ENCODE measurements around the gene IBA57.

Gene IBA57

DNA sequence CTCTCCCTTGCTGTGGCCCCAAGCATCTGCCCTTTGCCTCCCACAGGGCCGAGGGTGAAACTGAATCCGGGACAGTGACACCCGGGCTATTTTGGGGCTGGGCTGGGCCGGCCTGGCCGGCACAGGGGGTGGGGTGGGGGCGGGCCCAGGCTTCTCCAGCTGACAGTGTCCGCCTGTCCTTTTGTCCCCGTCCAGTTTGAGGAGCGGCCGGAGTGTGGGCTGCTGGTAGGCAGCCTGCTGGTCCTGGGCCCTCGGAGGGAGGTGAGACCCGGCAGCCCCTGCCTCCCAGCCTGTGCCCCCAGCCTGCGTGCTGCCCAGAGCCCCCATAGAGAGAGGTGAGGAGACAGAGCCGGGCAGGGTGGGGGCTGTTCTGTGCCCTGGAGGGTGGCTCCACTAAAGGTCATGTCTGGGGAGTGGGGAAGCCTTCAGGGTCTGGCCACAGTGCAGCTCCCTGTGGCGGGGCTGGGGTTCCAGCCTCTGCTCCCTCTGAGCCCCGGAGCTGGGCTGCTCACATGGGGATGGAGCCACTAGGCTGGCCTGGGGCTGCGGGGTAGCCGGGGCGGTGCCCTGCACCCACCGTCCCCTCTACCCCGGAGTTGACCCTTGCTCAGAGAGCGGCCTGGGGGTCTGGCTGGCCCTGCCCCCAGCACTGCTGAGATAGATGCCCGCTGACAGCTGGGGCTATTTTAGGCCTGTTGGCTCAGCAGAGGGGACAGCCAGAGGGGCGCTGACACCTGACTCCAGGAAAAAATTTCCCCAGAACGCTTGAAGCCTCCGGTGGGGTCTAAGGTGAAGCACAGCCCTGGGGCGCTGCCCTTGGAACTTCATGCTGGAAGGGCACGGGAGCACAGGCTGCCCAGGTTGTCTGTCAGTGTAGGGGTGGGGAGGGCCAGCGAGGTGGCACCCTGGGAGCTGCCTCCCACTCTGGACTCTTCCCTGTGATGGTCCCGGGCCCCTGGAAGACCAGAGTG, 42.5 kb downstream of the IBA57 start, which contains the start of gene OBSCN:
OBSCN (plus strand) TSS at position 194 of the 971 bp plus-strand sequence. CDS start 3,740 bp downstream, outside the sequence.
- H3K4me2 ChIP-seq (ENCODE audit: low read length), result no peak within 1 kb of the TSS
- no peaks in the 10 kb centered on the region for H3K36me3 ChIP-seq (ENCODE audit: control insufficient read depth in 1 of 2, insufficient read depth in 2 of 2, low read length in 2 of 2)
- peaks cover 1% of the 10 kb centered on the region for H3K79me1 ChIP-seq (ENCODE audit: low read length)
- WGBS (ENCODE audit: extremely low coverage, insufficient coverage, insufficient read length), result no CpG with 5 or more reads among the region's 30 CpGs
- peaks cover 3 to 5% of the 10 kb centered on the region in 2 experiments for H3K4me1 ChIP-seq (ENCODE audit: control insufficient read depth in 1 of 2, insufficient read depth in 2 of 2, low read length in 2 of 2)
- H3K27ac ChIP-seq (ENCODE audit: low read depth, low read length), result no peak within 1 kb of the TSS
- no peak within 1 kb of the TSS for H2AFZ ChIP-seq (ENCODE audit: insufficient read depth, low read length, poor library complexity)
- no peak within 1 kb of the TSS for H4K8ac ChIP-seq (ENCODE audit: low read depth, low read length)
- peaks cover 13% of the 10 kb centered on the region for H3K9me3 ChIP-seq (ENCODE audit: insufficient read depth, low read depth, low read length)
- H3K14ac ChIP-seq (ENCODE audit: low read length), result no peak within 1 kb of the TSS
- no peak within 1 kb of the TSS for H4K12ac ChIP-seq (ENCODE audit: low read depth, low read length)
- H3K23ac ChIP-seq (ENCODE audit: low read length), result no peak within 1 kb of the TSS
- no peak within 1 kb of the TSS for H3K4ac ChIP-seq (ENCODE audit: low read depth, low read length)
- no peak within 1 kb of the TSS for H2BK12ac ChIP-seq (ENCODE audit: low read length)
- H4K91ac ChIP-seq (ENCODE audit: low read depth, low read length), result no peak within 1 kb of the TSS
- no peak within 1 kb of the TSS for H2BK5ac ChIP-seq (ENCODE audit: low read depth, low read length, poor library complexity)
- peaks cover 10% of the 10 kb centered on the region for H3K27me3 ChIP-seq (ENCODE audit: insufficient read depth, low read length)
- no peaks in the 10 kb centered on the region for H3K79me2 ChIP-seq (ENCODE audit: control insufficient read depth, insufficient read depth, low read length, poor library complexity)
- H2AK5ac ChIP-seq (ENCODE audit: low read length), result no peak within 1 kb of the TSS
- H3K9ac ChIP-seq (ENCODE audit: low read length), result no peak within 1 kb of the TSS
- no peak within 1 kb of the TSS for H3K18ac ChIP-seq (ENCODE audit: low read length)
- no peak for DNase-seq
- peak within 1 kb of the TSS; percentile 1 for H3K4me3 ChIP-seq (ENCODE audit: low read depth, low read length)
- H2BK120ac ChIP-seq (ENCODE audit: insufficient read depth, low read length, poor library complexity), result no peak within 1 kb of the TSS

DNA sequence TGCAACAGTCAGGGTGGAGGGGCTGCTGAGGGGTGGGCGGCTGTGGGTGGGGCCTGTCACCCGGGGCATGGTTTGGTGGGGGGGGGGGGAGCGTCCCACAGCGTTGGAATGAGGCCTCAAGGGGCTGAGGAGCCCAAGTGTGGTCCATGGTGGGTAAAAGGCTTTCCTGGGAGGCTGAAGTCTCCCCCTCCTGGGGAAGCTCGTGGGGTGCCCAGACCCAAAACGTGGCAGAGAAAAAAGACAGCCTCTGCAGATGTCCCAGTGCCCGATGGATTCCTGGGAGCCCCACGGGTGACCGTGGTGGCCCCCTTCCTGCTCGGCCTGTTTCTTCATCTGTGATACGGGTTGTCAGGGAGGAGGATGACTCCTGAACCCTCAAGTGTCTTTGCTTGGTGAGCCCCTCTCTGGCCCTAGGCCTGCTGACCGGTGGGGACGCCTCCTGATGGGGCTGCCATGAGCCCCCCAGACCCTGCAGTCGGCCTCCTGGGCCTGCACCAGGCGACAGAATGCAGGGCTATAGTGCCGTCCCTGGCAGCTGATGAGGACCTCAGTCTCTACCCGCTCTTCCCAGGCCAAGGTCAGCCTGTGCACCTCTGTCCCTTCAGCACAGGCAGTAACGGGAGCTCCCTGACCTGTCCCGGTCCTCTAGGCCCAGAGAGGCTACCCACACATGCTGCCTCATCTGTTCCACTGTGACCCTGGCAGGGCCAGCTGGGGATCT, 43.4 kb downstream of the IBA57 start:
- H3K4me2 ChIP-seq (ENCODE audit: low read length), result no peak overlapping the region
- H3K27me3 ChIP-seq (ENCODE audit: insufficient read depth, low read length), result peaks cover 10% of the 10 kb centered on the region
- peaks cover 12% of the 10 kb centered on the region for H3K9me3 ChIP-seq (ENCODE audit: insufficient read depth, low read depth, low read length)
- H3K18ac ChIP-seq (ENCODE audit: low read length), result no peak overlapping the region
- H3K36me3 ChIP-seq (ENCODE audit: control insufficient read depth in 1 of 2, insufficient read depth in 2 of 2, low read length in 2 of 2), result no peaks in the 10 kb centered on the region
- H3K4me3 ChIP-seq (ENCODE audit: low read depth, low read length), result no peak overlapping the region
- DNase-seq, result no peak
- no peak overlapping the region for H3K14ac ChIP-seq (ENCODE audit: low read length)
- no peaks in the 10 kb centered on the region for H3K79me2 ChIP-seq (ENCODE audit: control insufficient read depth, insufficient read depth, low read length, poor library complexity)
- H3K4me1 ChIP-seq (ENCODE audit: control insufficient read depth in 1 of 2, insufficient read depth in 2 of 2, low read length in 2 of 2), result peaks cover 4 to 7% of the 10 kb centered on the region in 2 experiments
- H2AK5ac ChIP-seq (ENCODE audit: low read length), result no peak overlapping the region
- H2BK5ac ChIP-seq (ENCODE audit: low read depth, low read length, poor library complexity), result no peak overlapping the region
- H2BK12ac ChIP-seq (ENCODE audit: low read length), result no peak overlapping the region
- no peak overlapping the region for H3K4ac ChIP-seq (ENCODE audit: low read depth, low read length)
- no peak overlapping the region for H4K91ac ChIP-seq (ENCODE audit: low read depth, low read length)
- no peak overlapping the region for H4K12ac ChIP-seq (ENCODE audit: low read depth, low read length)
- H3K27ac ChIP-seq (ENCODE audit: low read depth, low read length), result no peak overlapping the region
- no CpG with 5 or more reads among the region's 19 CpGs for WGBS (ENCODE audit: extremely low coverage, insufficient coverage, insufficient read length)
- H2BK120ac ChIP-seq (ENCODE audit: insufficient read depth, low read length, poor library complexity), result no peak overlapping the region
- H3K79me1 ChIP-seq (ENCODE audit: low read length), result peaks cover 5% of the 10 kb centered on the region
- H2AFZ ChIP-seq (ENCODE audit: insufficient read depth, low read length, poor library complexity), result no peak overlapping the region
- H3K9ac ChIP-seq (ENCODE audit: low read length), result no peak overlapping the region
- no peak overlapping the region for H3K23ac ChIP-seq (ENCODE audit: low read length)
- H4K8ac ChIP-seq (ENCODE audit: low read depth, low read length), result no peak overlapping the region

DNA sequence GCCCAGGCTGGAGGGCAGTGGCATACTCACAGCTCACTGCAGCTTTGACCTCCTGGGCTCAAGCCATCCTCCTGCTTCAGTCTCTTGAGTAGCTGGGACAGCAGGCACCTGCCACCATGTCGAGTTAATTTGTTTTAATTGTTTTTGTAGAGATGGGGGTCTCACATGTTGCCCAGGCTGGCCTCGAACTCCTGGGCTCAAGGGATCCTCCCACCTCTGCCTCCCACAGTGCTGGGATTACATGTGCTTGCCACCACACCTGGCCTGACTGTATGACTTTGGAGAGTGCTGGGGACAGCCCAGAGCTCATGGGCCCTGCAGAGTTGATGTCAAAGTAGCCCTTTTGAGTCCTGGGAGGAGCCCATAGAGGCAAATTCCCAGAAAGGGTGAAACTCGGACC, 44.1 kb downstream of the IBA57 start:
- H3K79me1 ChIP-seq (ENCODE audit: low read length), result peaks cover 6% of the 10 kb centered on the region
- no peak overlapping the region for H4K8ac ChIP-seq (ENCODE audit: low read depth, low read length)
- peaks cover 12% of the 10 kb centered on the region for H3K9me3 ChIP-seq (ENCODE audit: insufficient read depth, low read depth, low read length)
- no peak overlapping the region for H3K23ac ChIP-seq (ENCODE audit: low read length)
- H3K9ac ChIP-seq (ENCODE audit: low read length), result no peak overlapping the region
- no peak overlapping the region for H2AK5ac ChIP-seq (ENCODE audit: low read length)
- no peak overlapping the region for H4K12ac ChIP-seq (ENCODE audit: low read depth, low read length)
- no peaks in the 10 kb centered on the region for H3K79me2 ChIP-seq (ENCODE audit: control insufficient read depth, insufficient read depth, low read length, poor library complexity)
- DNase-seq, result no peak
- no peak overlapping the region for H3K4ac ChIP-seq (ENCODE audit: low read depth, low read length)
- no CpG with 5 or more reads among the region's 3 CpGs for WGBS (ENCODE audit: extremely low coverage, insufficient coverage, insufficient read length)
- no peak overlapping the region for H3K27ac ChIP-seq (ENCODE audit: low read depth, low read length)
- no peak overlapping the region for H2BK5ac ChIP-seq (ENCODE audit: low read depth, low read length, poor library complexity)
- H3K4me3 ChIP-seq (ENCODE audit: low read depth, low read length), result no peak overlapping the region
- no peak overlapping the region for H3K18ac ChIP-seq (ENCODE audit: low read length)
- peaks cover 6 to 12% of the 10 kb centered on the region in 2 experiments for H3K4me1 ChIP-seq (ENCODE audit: control insufficient read depth in 1 of 2, insufficient read depth in 2 of 2, low read length in 2 of 2)
- no peak overlapping the region for H4K91ac ChIP-seq (ENCODE audit: low read depth, low read length)
- H3K36me3 ChIP-seq (ENCODE audit: control insufficient read depth in 1 of 2, insufficient read depth in 2 of 2, low read length in 2 of 2), result no peaks in the 10 kb centered on the region
- no peak overlapping the region for H2AFZ ChIP-seq (ENCODE audit: insufficient read depth, low read length, poor library complexity)
- H2BK120ac ChIP-seq (ENCODE audit: insufficient read depth, low read length, poor library complexity), result no peak overlapping the region
- no peak overlapping the region for H3K4me2 ChIP-seq (ENCODE audit: low read length)
- H3K27me3 ChIP-seq (ENCODE audit: insufficient read depth, low read length), result peaks cover 10% of the 10 kb centered on the region
- H3K14ac ChIP-seq (ENCODE audit: low read length), result no peak overlapping the region
- no peak overlapping the region for H2BK12ac ChIP-seq (ENCODE audit: low read length)

DNA sequence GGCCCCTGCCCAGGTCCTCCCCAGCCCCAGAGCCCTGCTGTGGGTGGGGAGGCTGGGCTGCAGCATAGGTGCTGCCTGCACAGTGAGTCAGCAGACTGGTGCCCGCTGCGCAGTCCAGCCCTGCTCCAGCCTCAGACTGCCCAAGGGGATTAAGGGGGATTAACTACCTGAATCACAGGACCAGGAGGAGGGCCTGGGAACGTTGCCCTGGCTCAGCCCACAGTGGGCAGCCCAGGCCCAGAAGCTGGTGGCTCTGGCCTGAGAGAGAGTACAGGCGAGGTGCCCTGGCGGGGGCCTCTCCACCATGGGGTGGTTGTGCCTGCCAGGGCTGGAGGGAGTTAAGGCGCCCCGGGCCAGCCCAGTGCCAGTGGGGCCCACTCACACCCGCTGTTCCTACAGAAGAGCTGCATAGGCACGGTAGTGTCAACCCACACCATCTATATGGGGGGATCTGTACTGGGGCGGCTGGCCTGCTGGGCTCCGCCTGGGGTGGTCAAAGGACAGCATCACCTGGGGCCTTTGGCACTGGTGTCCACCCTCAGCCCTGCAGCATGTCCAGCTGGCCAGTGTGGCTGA, 44.6 kb downstream of the IBA57 start:
- WGBS (ENCODE audit: extremely low coverage, insufficient coverage, insufficient read length), result no CpG with 5 or more reads among the region's 11 CpGs
- H3K27me3 ChIP-seq (ENCODE audit: insufficient read depth, low read length), result peaks cover 10% of the 10 kb centered on the region
- H3K14ac ChIP-seq (ENCODE audit: low read length), result no peak overlapping the region
- H3K4me3 ChIP-seq (ENCODE audit: low read depth, low read length), result no peak overlapping the region
- H3K4me1 ChIP-seq (ENCODE audit: control insufficient read depth in 1 of 2, insufficient read depth in 2 of 2, low read length in 2 of 2), result peaks cover 6 to 12% of the 10 kb centered on the region in 2 experiments
- H4K8ac ChIP-seq (ENCODE audit: low read depth, low read length), result no peak overlapping the region
- no peak overlapping the region for H4K12ac ChIP-seq (ENCODE audit: low read depth, low read length)
- peaks cover 12% of the 10 kb centered on the region for H3K9me3 ChIP-seq (ENCODE audit: insufficient read depth, low read depth, low read length)
- no peak overlapping the region for H3K4me2 ChIP-seq (ENCODE audit: low read length)
- DNase-seq, result peak in 1 of 2 donors; percentile 14
- no peak overlapping the region for H3K4ac ChIP-seq (ENCODE audit: low read depth, low read length)
- no peak overlapping the region for H3K23ac ChIP-seq (ENCODE audit: low read length)
- H4K91ac ChIP-seq (ENCODE audit: low read depth, low read length), result no peak overlapping the region
- no peak overlapping the region for H3K9ac ChIP-seq (ENCODE audit: low read length)
- no peaks in the 10 kb centered on the region for H3K79me2 ChIP-seq (ENCODE audit: control insufficient read depth, insufficient read depth, low read length, poor library complexity)
- H2AFZ ChIP-seq (ENCODE audit: insufficient read depth, low read length, poor library complexity), result no peak overlapping the region
- H3K79me1 ChIP-seq (ENCODE audit: low read length), result peaks cover 6% of the 10 kb centered on the region
- no peak overlapping the region for H2AK5ac ChIP-seq (ENCODE audit: low read length)
- H3K36me3 ChIP-seq (ENCODE audit: control insufficient read depth in 1 of 2, insufficient read depth in 2 of 2, low read length in 2 of 2), result no peaks in the 10 kb centered on the region
- no peak overlapping the region for H3K18ac ChIP-seq (ENCODE audit: low read length)
- no peak overlapping the region for H2BK120ac ChIP-seq (ENCODE audit: insufficient read depth, low read length, poor library complexity)
- no peak overlapping the region for H3K27ac ChIP-seq (ENCODE audit: low read depth, low read length)
- no peak overlapping the region for H2BK5ac ChIP-seq (ENCODE audit: low read depth, low read length, poor library complexity)
- no peak overlapping the region for H2BK12ac ChIP-seq (ENCODE audit: low read length)
